Measurements from ENCODE around the gene RIT1.

The RIT1 gene

DNA sequence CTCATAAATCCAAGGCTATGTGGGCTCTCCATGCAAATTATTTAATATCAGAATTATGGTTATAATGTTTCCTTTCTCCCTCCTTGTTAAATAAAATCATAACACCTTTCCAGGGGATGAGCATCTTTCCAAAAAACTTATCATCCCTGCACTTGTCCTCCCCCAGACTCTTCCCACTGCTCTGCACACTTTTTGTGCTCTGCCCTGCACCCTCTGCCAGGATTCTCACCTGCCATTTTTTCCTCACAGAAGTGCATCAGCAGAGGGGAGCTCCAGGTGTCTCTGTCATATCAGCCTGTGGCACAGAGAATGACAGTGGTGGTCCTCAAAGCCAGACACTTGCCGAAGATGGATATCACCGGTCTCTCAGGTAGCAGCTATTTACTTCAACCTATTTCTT lies 30.9 kb downstream of the RIT1 start:
- Histone ChIP-seq H3K36me3 (replicated peaks; ENCODE audit: low read depth, low read length) (peaks cover 11% of the 10 kb centered on the region), H3K9ac (ENCODE audit: low read length) (no peak overlapping the region), H3K4me3 (ENCODE audit: low read length) (no peak overlapping the region), H3K9me3 (ENCODE audit: insufficient read depth, low read length) (no peaks in the 10 kb centered on the region), H3K27ac (ENCODE audit: low read length) (no peak overlapping the region), H3K79me2 (ENCODE audit: low read length) (no peaks in the 10 kb centered on the region), H3K27me3 (ENCODE audit: low read depth, low read length) (no peaks in the 10 kb centered on the region), H3K4me2 (ENCODE audit: low read length) (no peak overlapping the region), H4K20me1 (ENCODE audit: insufficient read depth, low read length) (no peaks in the 10 kb centered on the region), H3K4me1 (ENCODE audit: low read length) (peaks cover 26% of the 10 kb centered on the region), H2AFZ (ENCODE audit: low read depth, low read length) (no peak overlapping the region)
- TF ChIP-seq, protein P1, sequence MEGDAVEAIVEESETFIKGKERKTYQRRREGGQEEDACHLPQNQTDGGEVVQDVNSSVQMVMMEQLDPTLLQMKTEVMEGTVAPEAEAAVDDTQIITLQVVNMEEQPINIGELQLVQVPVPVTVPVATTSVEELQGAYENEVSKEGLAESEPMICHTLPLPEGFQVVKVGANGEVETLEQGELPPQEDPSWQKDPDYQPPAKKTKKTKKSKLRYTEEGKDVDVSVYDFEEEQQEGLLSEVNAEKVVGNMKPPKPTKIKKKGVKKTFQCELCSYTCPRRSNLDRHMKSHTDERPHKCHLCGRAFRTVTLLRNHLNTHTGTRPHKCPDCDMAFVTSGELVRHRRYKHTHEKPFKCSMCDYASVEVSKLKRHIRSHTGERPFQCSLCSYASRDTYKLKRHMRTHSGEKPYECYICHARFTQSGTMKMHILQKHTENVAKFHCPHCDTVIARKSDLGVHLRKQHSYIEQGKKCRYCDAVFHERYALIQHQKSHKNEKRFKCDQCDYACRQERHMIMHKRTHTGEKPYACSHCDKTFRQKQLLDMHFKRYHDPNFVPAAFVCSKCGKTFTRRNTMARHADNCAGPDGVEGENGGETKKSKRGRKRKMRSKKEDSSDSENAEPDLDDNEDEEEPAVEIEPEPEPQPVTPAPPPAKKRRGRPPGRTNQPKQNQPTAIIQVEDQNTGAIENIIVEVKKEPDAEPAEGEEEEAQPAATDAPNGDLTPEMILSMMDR (IDR thresholded peaks at IDR 0.05; ENCODE audit: low read depth, low read length), result no peak
- no peak for TF ChIP-seq EZH2phosphoT487 (IDR thresholded peaks at IDR 0.05; ENCODE audit: low read depth)

DNA sequence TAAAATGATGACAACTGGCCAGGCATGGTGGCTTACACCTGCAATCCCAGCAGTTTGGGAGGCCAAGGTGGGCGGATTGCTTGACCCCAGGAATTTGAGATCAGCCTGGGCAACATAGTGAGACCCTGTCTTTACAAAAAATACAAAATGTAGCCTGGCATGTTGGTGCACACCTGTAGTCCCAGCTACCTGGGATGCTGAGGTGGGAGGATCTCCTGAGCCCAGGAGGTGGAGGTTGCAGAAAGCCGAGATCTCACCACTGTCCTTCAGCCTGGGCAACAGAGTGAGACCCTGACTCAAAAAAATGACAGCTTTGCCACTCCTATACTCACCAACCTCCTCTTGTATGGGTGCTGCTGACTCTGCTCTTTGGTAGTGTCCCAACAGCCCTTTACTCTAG lies 33.2 kb downstream of the RIT1 start:
- Histone ChIP-seq H3K4me2 (ENCODE audit: low read length) (no peak overlapping the region), H3K9me3 (ENCODE audit: insufficient read depth, low read length) (no peaks in the 10 kb centered on the region), H3K4me1 (ENCODE audit: low read length) (peaks cover 27% of the 10 kb centered on the region), H4K20me1 (ENCODE audit: insufficient read depth, low read length) (no peaks in the 10 kb centered on the region), H3K9ac (ENCODE audit: low read length) (no peak overlapping the region), H2AFZ (ENCODE audit: low read depth, low read length) (no peak overlapping the region), H3K27ac (ENCODE audit: low read length) (no peak overlapping the region), H3K27me3 (ENCODE audit: low read depth, low read length) (no peaks in the 10 kb centered on the region), H3K4me3 (ENCODE audit: low read length) (no peak overlapping the region), H3K36me3 (replicated peaks; ENCODE audit: low read depth, low read length) (peaks cover 11% of the 10 kb centered on the region), H3K79me2 (ENCODE audit: low read length) (no peaks in the 10 kb centered on the region)
- TF ChIP-seq, protein P1 (IDR thresholded peaks at IDR 0.05; ENCODE audit: low read depth, low read length), result no peak
- no peak for TF ChIP-seq EZH2phosphoT487 (IDR thresholded peaks at IDR 0.05; ENCODE audit: low read depth)

DNA sequence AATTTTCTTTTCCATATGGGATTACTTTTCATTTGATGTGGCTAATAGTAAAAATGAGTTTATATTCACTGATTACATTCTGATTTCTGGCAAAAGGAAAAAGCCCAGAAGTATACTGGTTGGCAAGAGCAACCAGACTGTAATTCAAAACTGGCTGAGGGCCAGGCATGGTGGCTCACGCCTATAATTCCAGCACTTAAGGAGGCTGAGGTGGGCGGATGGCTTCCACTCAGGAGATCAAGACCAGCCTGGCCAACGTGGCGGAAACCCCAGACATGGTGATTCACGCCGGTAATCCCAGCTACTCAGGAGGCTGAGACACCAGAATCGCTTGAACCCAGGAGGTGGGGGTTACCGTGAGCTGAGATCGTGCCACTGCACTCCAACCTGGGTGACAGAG lies 37.3 kb downstream of the RIT1 start:
- H3K79me2 ChIP-seq (ENCODE audit: low read length), result no peaks in the 10 kb centered on the region
- H3K9me3 ChIP-seq (ENCODE audit: insufficient read depth, low read length), result no peaks in the 10 kb centered on the region
- no peak overlapping the region for H3K4me2 ChIP-seq (ENCODE audit: low read length)
- peaks cover 4% of the 10 kb centered on the region for H3K36me3 ChIP-seq (replicated peaks; ENCODE audit: low read depth, low read length)
- H2AFZ ChIP-seq (ENCODE audit: low read depth, low read length), result no peak overlapping the region
- H3K27me3 ChIP-seq (ENCODE audit: low read depth, low read length), result no peaks in the 10 kb centered on the region
- no peaks in the 10 kb centered on the region for H4K20me1 ChIP-seq (ENCODE audit: insufficient read depth, low read length)
- no peak overlapping the region for H3K4me3 ChIP-seq (ENCODE audit: low read length)
- H3K4me1 ChIP-seq (ENCODE audit: low read length), result peaks cover 8% of the 10 kb centered on the region; the same call in 1 of the 2 replicates
- TF ChIP-seq, protein P1 (IDR thresholded peaks at IDR 0.05; ENCODE audit: low read depth, low read length), result no peak
- no peak overlapping the region for H3K9ac ChIP-seq (ENCODE audit: low read length)
- no peak overlapping the region for H3K27ac ChIP-seq (ENCODE audit: low read length)

DNA sequence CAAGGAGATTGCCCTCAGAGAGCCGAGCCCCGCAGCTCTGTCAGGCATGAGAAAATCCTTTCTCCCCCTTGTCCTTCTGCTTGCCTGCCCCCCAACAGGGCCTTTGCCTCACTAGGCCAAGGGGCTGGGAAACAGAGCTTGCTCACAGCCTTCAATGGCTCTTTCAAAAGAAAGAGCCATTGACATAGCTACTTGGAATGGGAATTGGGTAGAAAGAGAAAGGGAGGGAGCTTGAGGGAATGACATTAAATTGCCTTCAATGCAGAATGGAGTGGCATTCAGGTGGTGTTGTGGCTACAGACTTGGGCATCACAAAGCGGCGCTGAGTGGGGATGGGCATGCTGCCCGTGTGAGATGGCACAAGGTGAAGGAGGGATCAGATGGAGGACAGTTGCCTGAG lies 38.6 kb downstream of the RIT1 start:
- no peaks in the 10 kb centered on the region for H3K9me3 ChIP-seq (ENCODE audit: insufficient read depth, low read length)
- H4K20me1 ChIP-seq (ENCODE audit: insufficient read depth, low read length), result peaks cover 3% of the 10 kb centered on the region; the same call in 1 of the 2 replicates
- TF ChIP-seq EZH2phosphoT487 (IDR thresholded peaks at IDR 0.05; ENCODE audit: low read depth), result no peak
- TF ChIP-seq, protein P1 (IDR thresholded peaks at IDR 0.05; ENCODE audit: low read depth, low read length), result no peak
- no peak overlapping the region for H3K27ac ChIP-seq (ENCODE audit: low read length)
- H2AFZ ChIP-seq (ENCODE audit: low read depth, low read length), result no peak overlapping the region
- H3K4me2 ChIP-seq (ENCODE audit: low read length), result no peak overlapping the region
- H3K27me3 ChIP-seq (ENCODE audit: low read depth, low read length), result no peaks in the 10 kb centered on the region
- H3K4me3 ChIP-seq (ENCODE audit: low read length), result no peak overlapping the region
- peaks cover 4% of the 10 kb centered on the region for H3K36me3 ChIP-seq (replicated peaks; ENCODE audit: low read depth, low read length)
- no peak overlapping the region for H3K9ac ChIP-seq (ENCODE audit: low read length)
- peaks cover 8% of the 10 kb centered on the region; the same call in 1 of the 2 replicates for H3K4me1 ChIP-seq (ENCODE audit: low read length)
- H3K79me2 ChIP-seq (ENCODE audit: low read length), result no peaks in the 10 kb centered on the region
